IMR-90 (cell line): Measurements from ENCODE around the gene NAPB.

ENCODE experiments used
- BHLHE40 ChIP-seq: fragments of 150-350 bp; IDR thresholded peaks from 2 replicates; pipeline ENCODE4 v1.6.1; 2016; ENCODE audit warnings: mild to moderate bottlenecking, low read depth, low read length
- CEBPB ChIP-seq: IDR thresholded peaks from 2 replicates; pipeline ENCODE4 v1.6.1; 2012; ENCODE audit warnings: low read depth, low read length, improper control_type of control experiment
- CHD1 ChIP-seq: IDR thresholded peaks from 2 replicates; pipeline ENCODE4 v1.6.1; 2012; ENCODE audit warnings: low read depth, low read length, improper control_type of control experiment
- MAFK ChIP-seq: IDR thresholded peaks from 2 replicates; pipeline ENCODE4 v1.6.1; 2012; ENCODE audit warnings: low read depth, low read length, improper control_type of control experiment
- POLR2A ChIP-seq: IDR thresholded peaks from 2 replicates; pipeline ENCODE4 v1.6.1; 2012; ENCODE audit warnings: mild to moderate bottlenecking, low read depth, low read length
- RAD21 ChIP-seq: IDR thresholded peaks from 2 replicates; pipeline ENCODE4 v1.6.1; 2012; ENCODE audit warnings: low read length, improper control_type of control experiment
- RFX5 ChIP-seq: IDR thresholded peaks from 2 replicates; pipeline ENCODE4 v1.8.0; 2012; ENCODE audit warnings: low read depth, mild to moderate bottlenecking, low read length, moderate library complexity
- SMC3 ChIP-seq: fragments of 150-350 bp; IDR thresholded peaks from 2 replicates; pipeline ENCODE4 v1.6.1; 2016; ENCODE audit warnings: low read depth, mild to moderate bottlenecking, antibody characterized with exemption, low read length, moderate library complexity
- TF ChIP-seq, protein P1 (sequence below): conservative IDR thresholded peaks from 2 replicates; pipeline ENCODE4 v1.5.1; 2012; ENCODE audit warnings: mild to moderate bottlenecking, low read depth, low read length, improper control_type of control experiment

DNA sequence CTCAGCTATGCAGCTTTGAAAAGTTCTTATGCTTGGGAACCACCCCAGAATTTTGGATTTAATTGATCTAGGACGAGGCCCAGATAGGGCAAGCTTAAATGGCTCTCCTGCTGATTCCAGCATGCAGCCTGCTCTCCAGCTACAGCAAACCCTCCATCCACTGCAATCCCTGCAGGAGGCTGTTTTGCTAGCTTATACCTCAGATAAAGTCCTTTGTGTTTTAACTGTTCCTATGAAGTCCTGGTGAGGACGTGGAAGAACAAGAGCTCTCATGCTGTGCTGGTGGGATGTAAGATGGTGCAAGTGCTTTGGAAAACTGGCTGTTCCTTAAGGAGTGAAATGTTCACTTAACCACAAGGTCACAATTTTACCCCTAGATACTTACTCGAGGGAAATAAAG is 96.2 kb downstream of the NAPB start:
- TF ChIP-seq, protein P1, sequence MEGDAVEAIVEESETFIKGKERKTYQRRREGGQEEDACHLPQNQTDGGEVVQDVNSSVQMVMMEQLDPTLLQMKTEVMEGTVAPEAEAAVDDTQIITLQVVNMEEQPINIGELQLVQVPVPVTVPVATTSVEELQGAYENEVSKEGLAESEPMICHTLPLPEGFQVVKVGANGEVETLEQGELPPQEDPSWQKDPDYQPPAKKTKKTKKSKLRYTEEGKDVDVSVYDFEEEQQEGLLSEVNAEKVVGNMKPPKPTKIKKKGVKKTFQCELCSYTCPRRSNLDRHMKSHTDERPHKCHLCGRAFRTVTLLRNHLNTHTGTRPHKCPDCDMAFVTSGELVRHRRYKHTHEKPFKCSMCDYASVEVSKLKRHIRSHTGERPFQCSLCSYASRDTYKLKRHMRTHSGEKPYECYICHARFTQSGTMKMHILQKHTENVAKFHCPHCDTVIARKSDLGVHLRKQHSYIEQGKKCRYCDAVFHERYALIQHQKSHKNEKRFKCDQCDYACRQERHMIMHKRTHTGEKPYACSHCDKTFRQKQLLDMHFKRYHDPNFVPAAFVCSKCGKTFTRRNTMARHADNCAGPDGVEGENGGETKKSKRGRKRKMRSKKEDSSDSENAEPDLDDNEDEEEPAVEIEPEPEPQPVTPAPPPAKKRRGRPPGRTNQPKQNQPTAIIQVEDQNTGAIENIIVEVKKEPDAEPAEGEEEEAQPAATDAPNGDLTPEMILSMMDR = no peak
- TF ChIP-seq CHD1 = no peak
- TF ChIP-seq RFX5 = no peak
- no peak for TF ChIP-seq MAFK
- TF ChIP-seq POLR2A = no peak
- no peak for TF ChIP-seq RAD21
- no peak for TF ChIP-seq BHLHE40
- no peak for TF ChIP-seq CEBPB
- no peak for TF ChIP-seq SMC3
